HG02943 (cell line): ENCODE results near the gene CHAD.

Experiments
- ATAC-seq: cut with Tn5 transposase; IDR thresholded peaks from one replicate; pipeline ENCODE4 v1.9.1; 2021; ENCODE audit warnings: mild to moderate bottlenecking, low read depth, moderate library complexity; ENCODE audit not compliant: unreplicated experiment

The CHAD gene

GRCh38 chr17:50460831-50461526 lies 7.7 kb downstream of the CHAD start:
- no peak for ATAC-seq

- ATAC-seq = no peak
Measured at GRCh38 chr17:50459756-50460155, 8.9 kb downstream of the CHAD start.

DNA sequence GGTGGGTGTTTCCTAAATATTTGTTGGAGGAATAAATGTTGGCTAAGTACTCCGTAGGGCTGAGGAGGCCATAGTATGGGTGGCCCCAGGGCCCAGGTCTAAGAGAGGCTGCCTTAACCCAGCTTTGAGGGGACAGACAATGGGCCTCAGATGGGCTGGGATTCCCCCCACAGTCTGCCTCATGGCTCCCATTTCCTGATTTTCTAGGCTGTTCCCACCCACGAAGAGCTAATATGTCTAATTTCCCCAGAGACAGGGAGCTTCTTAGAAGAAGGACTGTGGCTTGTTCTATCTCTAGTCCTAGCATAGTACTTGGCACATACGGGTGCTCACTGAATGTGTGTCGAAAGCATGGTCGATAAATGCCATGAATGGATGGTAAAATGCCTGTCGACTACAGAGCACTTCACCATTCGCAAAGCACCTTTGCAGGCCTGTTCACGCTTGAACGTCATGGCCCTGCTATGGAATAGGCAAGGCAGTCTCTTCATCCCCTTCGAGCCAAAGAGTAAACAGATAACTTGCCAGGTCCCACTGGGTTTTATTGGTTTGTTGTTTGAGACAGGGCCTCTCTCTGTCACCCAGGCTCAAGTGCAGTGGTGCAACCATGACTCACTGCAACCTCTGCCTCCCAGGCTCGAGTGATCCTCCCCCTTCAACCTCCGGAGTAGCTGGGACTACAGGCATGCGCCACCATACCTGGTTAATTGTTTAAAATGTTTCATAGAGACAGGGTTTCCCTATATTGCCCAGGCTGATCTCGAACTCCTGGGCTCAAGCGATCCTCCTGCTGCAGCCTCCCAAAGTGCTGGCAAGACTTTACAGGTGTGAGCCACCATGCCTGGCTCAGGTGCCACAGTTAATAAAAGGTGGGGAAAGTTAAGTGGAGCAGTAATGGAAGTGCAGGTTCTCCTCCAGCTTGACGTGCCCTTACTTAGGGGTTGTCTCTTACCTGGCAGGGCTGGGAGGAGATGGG lies 9.7 kb downstream of the CHAD start:
- ATAC-seq = no peak

GRCh38 chr17:50458270-50458669 lies 10.4 kb downstream of the CHAD start:
- ATAC-seq = no peak

GRCh38 chr17:50457621-50458020 lies 11.1 kb downstream of the CHAD start:
- no peak for ATAC-seq

DNA sequence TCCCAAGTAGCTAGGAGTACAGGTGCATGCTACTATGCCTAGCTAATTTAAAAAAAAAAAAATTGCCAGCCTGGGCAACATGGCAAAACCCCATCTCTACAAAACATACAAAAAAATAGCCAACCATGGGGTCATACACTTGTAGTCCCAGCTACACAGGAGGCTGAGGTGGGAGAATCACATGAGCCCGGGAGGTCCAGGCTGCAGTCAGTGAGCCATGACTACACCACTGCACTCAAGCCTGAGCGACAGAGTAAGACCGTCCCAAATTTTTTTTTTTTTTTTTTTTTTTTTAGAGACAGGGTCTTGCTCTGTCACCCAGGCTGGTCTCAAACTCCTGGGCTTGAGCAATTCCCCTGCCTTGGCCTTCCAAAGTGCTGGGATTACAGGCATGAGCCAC lies 14.8 kb downstream of the CHAD start:
- no peak for ATAC-seq

GRCh38 chr17:50452630-50453300 lies 15.9 kb downstream of the CHAD start:
- no peak for ATAC-seq

DNA sequence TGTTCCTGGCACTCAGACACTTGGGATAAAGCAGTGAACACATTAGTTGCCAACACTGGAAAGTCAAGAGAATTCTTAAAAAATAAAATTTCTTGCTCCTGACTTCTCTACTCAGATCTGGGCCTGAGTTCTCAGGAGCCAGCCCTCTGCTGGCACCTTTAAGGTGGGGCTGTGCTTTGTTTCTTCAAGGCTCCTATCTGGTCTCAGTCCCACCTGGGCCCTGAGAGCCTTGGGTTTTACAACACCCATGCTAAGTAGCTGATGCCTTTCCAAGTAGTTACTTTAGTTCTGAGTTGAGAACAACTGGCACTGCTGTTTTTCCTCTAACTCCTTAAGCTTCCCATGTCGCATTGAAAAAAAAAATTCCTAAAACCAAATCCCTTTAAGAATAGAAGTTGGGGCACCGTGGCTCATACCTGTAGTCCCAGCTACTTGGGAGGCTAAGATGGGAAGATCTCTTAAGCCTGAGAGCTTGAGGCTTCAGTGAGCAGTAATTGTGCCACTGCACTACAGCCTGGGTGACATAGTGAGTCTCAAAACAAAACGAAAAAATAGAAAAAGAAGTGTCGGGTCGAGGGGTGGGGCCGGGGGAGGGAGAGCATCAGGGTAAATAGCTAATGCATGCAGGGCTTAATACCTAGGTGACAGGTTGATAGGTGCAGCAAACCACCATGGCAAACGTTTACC lies 16.6 kb downstream of the CHAD start:
- no peak for ATAC-seq

DNA sequence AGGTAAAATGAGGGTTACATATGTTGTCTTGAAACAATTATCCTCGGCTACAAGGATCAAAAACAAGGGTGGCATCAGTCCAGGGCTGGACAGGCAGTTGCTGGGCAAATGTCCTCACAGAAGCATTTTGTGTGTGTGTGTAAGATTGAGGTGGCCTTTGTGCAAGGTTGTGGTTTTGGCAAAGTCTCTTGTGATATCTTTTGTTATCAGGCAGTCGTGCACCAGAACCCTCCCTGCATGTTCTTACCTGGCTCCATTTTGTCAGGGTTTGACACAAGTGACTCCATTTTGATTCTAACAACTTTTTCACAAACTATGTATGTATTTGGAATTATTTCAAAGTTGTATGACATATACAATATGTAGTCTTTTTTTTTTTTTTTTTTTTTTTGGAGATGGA lies 20.0 kb downstream of the CHAD start:
- ATAC-seq = no peak

DNA sequence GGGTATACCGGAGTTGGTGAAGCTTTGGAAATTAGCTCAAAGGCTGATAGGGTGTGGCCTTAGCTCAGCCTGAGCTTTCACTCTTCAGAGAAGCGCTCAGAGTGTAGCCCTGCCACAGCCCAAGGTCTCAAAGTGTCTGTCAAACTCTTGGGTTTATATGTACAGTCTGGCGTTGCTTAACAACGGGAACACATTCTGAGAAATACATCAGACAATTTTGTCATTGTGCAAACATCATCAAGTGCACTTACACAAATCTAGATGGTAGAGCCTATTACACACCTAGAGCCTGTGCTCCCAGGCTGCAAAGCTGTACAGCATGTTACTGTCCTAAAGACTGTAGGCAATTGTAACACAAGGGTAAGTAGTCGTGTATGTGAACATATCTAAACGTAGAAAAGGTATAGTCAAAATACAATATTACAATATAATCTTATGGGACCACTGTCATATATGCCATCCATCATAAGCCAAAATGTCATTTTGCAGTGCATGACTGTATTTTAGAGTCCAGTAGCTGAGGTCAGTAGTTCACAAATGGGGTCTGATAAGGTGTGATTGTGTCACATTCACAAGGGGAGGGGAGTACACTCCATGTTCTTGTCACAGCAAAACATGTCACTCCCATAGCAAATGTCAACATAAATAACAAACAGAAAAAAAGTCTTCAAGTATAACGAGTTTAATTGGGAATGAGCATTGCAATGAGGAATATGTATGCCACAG lies 20.6 kb downstream of the CHAD start:
- ATAC-seq = no peak

DNA sequence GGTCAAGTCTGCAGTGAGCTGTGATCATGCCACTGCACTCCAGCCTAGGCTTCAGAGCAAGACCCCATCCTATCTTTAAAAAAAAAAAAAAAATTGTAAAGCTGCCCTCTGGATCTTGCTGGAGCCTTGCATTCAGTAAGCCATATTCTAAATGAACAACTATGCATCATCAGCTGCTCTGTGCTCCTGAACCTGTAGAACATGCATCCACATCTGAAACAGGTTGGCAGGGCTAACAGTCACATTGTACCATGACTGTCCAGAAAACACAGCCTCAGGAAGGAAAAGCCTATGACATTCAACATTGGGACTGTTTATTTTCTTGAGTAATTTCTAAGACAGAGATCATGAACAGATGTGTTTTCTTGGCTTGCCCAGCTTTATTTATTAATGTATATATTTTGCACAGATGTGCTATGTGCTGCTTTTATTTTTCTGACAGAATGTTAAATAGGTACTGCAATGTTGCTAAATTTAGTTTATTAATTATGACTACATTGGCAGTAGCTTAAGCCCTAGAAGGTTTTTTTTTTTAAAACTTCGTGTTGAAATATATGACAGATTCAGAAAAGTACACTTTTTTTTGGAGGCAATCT lies 22.9 kb downstream of the CHAD start:
- ATAC-seq = no peak

- no peak for ATAC-seq
Measured at GRCh38 chr17:50444841-50445715, 23.6 kb downstream of the CHAD start.

- ATAC-seq = no peak
Measured at GRCh38 chr17:50443505-50443974, 25.1 kb downstream of the CHAD start.

- ATAC-seq = no peak
Measured at GRCh38 chr17:50440838-50441829, 27.5 kb downstream of the CHAD start.

DNA sequence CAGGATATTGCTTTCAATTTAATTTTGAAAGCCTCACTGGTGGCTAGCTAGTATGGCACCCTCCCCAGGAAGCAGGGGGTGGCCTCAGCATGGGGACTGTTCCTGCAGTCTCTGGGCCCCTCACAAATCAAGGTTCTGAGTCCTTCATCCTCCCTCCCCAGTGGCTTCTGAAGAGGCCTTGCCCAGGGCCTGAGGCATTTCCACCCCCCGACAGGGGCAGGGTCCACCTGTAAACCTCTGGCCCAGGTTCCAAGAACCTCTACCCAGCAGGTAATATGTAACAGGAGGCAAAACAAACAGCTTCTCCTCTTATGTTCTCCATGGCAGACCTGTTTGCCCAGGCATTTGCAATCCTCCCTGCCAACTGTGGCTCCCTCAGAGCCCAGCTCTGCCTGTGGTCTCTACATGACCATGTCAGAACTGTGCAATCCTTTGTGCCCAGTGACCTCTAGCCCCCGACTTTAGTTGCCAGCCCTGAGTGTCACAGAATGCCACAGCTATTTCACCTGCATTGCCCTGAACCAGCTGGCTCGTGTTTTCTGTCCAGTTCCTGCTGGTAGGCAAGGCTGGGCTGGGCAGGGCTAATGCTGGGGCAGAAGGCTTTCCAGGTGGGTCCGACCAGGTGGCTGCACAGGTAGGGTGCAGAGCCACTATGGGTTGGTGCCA lies 28.4 kb downstream of the CHAD start:
- no peak for ATAC-seq

GRCh38 chr17:50439008-50439407 lies 29.7 kb downstream of the CHAD start:
- no peak for ATAC-seq

GRCh38 chr17:50437409-50437808 lies 31.3 kb downstream of the CHAD start:
- no peak for ATAC-seq
